Measurements from ENCODE around the gene TRAM2. TPM values are rescaled to one million over a fixed set of nuclear protein-coding genes. Genes with fewer than 3 reads are reported as not detected.

Gene TRAM2
- total RNA-seq, 2 donors from 2014 or later, result 16.9 to 20.5 TPM

GRCh38 chr6:52543729-52544601, 32.9 kb downstream of the TRAM2 start:
- Histone ChIP-seq H3K9ac (ENCODE audit: extremely low read depth, low read length, poor library complexity, severe bottlenecking) (no peak overlapping the region), H3K27ac (ENCODE audit: low read depth, low read length) (no peak overlapping the region)

DNA sequence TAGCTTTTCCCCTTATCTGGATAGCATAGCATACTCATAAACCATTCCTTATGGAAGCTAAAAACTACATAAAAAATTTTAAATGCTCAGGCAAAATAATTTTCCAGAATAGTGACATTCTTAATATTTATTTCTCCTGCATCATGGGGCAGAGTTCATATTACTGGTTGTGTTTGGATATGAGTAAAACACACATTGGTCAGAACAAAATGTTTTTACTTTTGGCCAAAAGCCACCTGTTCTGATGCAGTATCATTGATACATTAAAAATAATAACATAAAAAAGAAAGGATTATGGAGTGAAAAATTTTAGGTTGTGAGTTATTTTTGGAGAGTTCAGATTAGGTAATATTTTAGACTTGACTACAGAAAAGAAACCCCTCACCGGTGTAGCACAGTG, 33.6 kb downstream of the TRAM2 start:
- H3K27me3 Mint-ChIP-seq (ENCODE audit: insufficient read depth), result no peaks in the 10 kb centered on the region
- peaks cover 52% of the 10 kb centered on the region for H3K4me1 Mint-ChIP-seq
- Histone ChIP-seq H3K27ac (ENCODE audit: low read depth, low read length) (no peak overlapping the region), H3K9ac (ENCODE audit: extremely low read depth, low read length, poor library complexity, severe bottlenecking) (no peak overlapping the region), H3K4me3 (ENCODE audit: low read length) (no peak overlapping the region), H3K27me3 (ENCODE audit: control insufficient read depth, insufficient read depth, low read length, poor library complexity, severe bottlenecking) (no peaks in the 10 kb centered on the region), H3K36me3 (ENCODE audit: control insufficient read depth, insufficient read depth, low read length) (no peaks in the 10 kb centered on the region), H3K4me1 (ENCODE audit: control insufficient read depth, insufficient read depth, low read length) (peaks cover 16% of the 10 kb centered on the region), H3K9me3 (ENCODE audit: control insufficient read depth, low read length) (no peaks in the 10 kb centered on the region)
- TF ChIP-seq, protein P1, sequence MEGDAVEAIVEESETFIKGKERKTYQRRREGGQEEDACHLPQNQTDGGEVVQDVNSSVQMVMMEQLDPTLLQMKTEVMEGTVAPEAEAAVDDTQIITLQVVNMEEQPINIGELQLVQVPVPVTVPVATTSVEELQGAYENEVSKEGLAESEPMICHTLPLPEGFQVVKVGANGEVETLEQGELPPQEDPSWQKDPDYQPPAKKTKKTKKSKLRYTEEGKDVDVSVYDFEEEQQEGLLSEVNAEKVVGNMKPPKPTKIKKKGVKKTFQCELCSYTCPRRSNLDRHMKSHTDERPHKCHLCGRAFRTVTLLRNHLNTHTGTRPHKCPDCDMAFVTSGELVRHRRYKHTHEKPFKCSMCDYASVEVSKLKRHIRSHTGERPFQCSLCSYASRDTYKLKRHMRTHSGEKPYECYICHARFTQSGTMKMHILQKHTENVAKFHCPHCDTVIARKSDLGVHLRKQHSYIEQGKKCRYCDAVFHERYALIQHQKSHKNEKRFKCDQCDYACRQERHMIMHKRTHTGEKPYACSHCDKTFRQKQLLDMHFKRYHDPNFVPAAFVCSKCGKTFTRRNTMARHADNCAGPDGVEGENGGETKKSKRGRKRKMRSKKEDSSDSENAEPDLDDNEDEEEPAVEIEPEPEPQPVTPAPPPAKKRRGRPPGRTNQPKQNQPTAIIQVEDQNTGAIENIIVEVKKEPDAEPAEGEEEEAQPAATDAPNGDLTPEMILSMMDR (conservative IDR thresholded peaks at IDR 0.05), result no peak
- no peak for DNase-seq
- 76 to 88% methylated on average over 1 of the region's 1 CpG for WGBS, 2 experiments (ENCODE audit: insufficient coverage in 1 of 2, insufficient read length in 1 of 2)
- H3K27ac Mint-ChIP-seq, result no peak overlapping the region
- H3K4me3 Mint-ChIP-seq, result no peak overlapping the region
- H3K9me3 Mint-ChIP-seq, result no peaks in the 10 kb centered on the region
- H3K36me3 Mint-ChIP-seq (ENCODE audit: low read depth), result no peaks in the 10 kb centered on the region

More at GRCh38 chr6:52543729-52544601, 32.9 kb downstream of the TRAM2 start:
- no peaks in the 10 kb centered on the region for H3K9me3 Mint-ChIP-seq
- no peaks in the 10 kb centered on the region for H3K27me3 Mint-ChIP-seq (ENCODE audit: insufficient read depth)
- 74 to 86% methylated on average over 7 to 10 of the region's 10 CpGs for WGBS, 2 experiments (ENCODE audit: insufficient coverage in 1 of 2, insufficient read length in 1 of 2)
- no peaks in the 10 kb centered on the region for H3K9me3 ChIP-seq (ENCODE audit: control insufficient read depth, low read length)
- no peak overlapping the region for H3K4me3 Mint-ChIP-seq
- H3K36me3 ChIP-seq (ENCODE audit: control insufficient read depth, insufficient read depth, low read length), result no peaks in the 10 kb centered on the region
- H3K27ac Mint-ChIP-seq, result peak overlapping the region; percentile 73
- peaks cover 16% of the 10 kb centered on the region for H3K4me1 ChIP-seq (ENCODE audit: control insufficient read depth, insufficient read depth, low read length)
- TF ChIP-seq, protein P1 (conservative IDR thresholded peaks at IDR 0.05), result no peak
- peaks cover 54% of the 10 kb centered on the region for H3K4me1 Mint-ChIP-seq
- no peaks in the 10 kb centered on the region for H3K36me3 Mint-ChIP-seq (ENCODE audit: low read depth)
- H3K4me3 ChIP-seq (ENCODE audit: low read length), result no peak overlapping the region
- H3K27me3 ChIP-seq (ENCODE audit: control insufficient read depth, insufficient read depth, low read length, poor library complexity, severe bottlenecking), result no peaks in the 10 kb centered on the region
- DNase-seq, result peak; percentile 76

GRCh38 chr6:52541135-52541534, 35.7 kb downstream of the TRAM2 start:
- Histone ChIP-seq H3K27ac (ENCODE audit: low read depth, low read length) (no peak overlapping the region), H3K9me3 (ENCODE audit: control insufficient read depth, low read length) (no peaks in the 10 kb centered on the region), H3K9ac (ENCODE audit: extremely low read depth, low read length, poor library complexity, severe bottlenecking) (no peak overlapping the region), H3K27me3 (ENCODE audit: control insufficient read depth, insufficient read depth, low read length, poor library complexity, severe bottlenecking) (no peaks in the 10 kb centered on the region), H3K4me1 (ENCODE audit: control insufficient read depth, insufficient read depth, low read length) (peaks cover 21% of the 10 kb centered on the region), H3K36me3 (ENCODE audit: control insufficient read depth, insufficient read depth, low read length) (no peaks in the 10 kb centered on the region), H3K4me3 (ENCODE audit: low read length) (no peak overlapping the region)
- TF ChIP-seq, protein P1 (conservative IDR thresholded peaks at IDR 0.05), result no peak
- Mint-ChIP-seq H3K4me1 (peaks cover 54% of the 10 kb centered on the region), H3K27ac (no peak overlapping the region), H3K9me3 (no peaks in the 10 kb centered on the region), H3K36me3 (ENCODE audit: low read depth) (no peaks in the 10 kb centered on the region), H3K4me3 (no peak overlapping the region), H3K27me3 (ENCODE audit: insufficient read depth) (no peaks in the 10 kb centered on the region)
- DNase-seq, result no peak
- 89 to 93% methylated on average over 6 of the region's 6 CpGs for WGBS, 2 experiments (ENCODE audit: insufficient coverage in 1 of 2, insufficient read length in 1 of 2)
